Right cardiac atrium (tissue), 5 donors: ENCODE results near the gene DALRD3. TPM values are rescaled to one million over a fixed set of nuclear protein-coding genes. Genes with fewer than 3 reads are reported as not detected.

Experiments
- ATAC-seq, 2 donors: fragments of 200-7000 bp; cut with Tn5 transposase; one replicate each; pipeline versions ENCODE4 v1.8.0 to v1.9.1; 2020; ENCODE audit warnings: moderate library complexity in 2 of 2, mild to moderate bottlenecking in 1 of 2
- DNase-seq, 3 donors: peaks; one replicate each; pipeline ENCODE4 v3.0.0-alpha.2; 2020
- H3K27ac ChIP-seq: one replicate; pipeline ENCODE4 v1.5.1; 2013; ENCODE audit warnings: mild to moderate bottlenecking, low read length, control low read depth, moderate library complexity
- H3K27me3 ChIP-seq: one replicate; pipeline ENCODE4 v1.6.1; 2013; ENCODE audit not compliant: control insufficient read depth, insufficient read depth
- H3K4me1 ChIP-seq: one replicate; pipeline ENCODE4 v1.6.1; 2013; ENCODE audit warnings: low read length; ENCODE audit not compliant: control insufficient read depth, insufficient read depth
- H3K4me3 ChIP-seq: one replicate; pipeline ENCODE4 v1.5.1; 2013; ENCODE audit warnings: low read length, control low read depth
- H3K9me3 ChIP-seq: one replicate; pipeline ENCODE4 v1.6.1; 2013; ENCODE audit warnings: low read length; ENCODE audit not compliant: control insufficient read depth
- WGBS: extraction: QIAGEN DNeasy Blood & Tissue Kit; methylation state at CpG from one replicate; pipeline ENCODE4 v1.1.7; 2013; 5-methylcytosine and 5-hydroxymethylcytosine counted together
- intact Hi-C, 4 donors: fragments of 100-400 bp; cut with DNase I; formaldehyde crosslinking; loops; one replicate each; pipeline versions ENCODE4 v1.11.0 to v1.14.0; 2022 to 2023
- polyA plus RNA-seq: library from polyadenylated mRNA; stranded (reverse); fragments of 200-250 nt; gene quantifications from one replicate; pipeline ENCODE4 v1.2.3, GENCODE V29; 2013
- total RNA-seq, 4 donors: library from RNA; stranded (reverse); fragmentation: NEBNext Ultra II Directional; extraction: Animal tissue kit (Norgen Biotek cat#: 25700); gene quantifications; one replicate each; pipeline ENCODE4 v1.2.1, GENCODE V29; 2021
- donor health status: healthy with polysubstance abuse.
- donor health status: DM: no; HTN: yes; CAD: no.
- donor health status: DM: no; HTN: no; CAD: no.
- donor health status: DM: no; HTN: yes; CAD: no; lungs with severe emphysema.
- donor health status: DM: yes; HTN: yes; CAD: no.

DALRD3 gene
- total and polyA plus RNA-seq, 5 donors: 7.5 to 10.4 (median 9.9) TPM

GRCh38 chr3:49021213-49021812 lies 2.9 kb upstream of the DALRD3 start:
- peak; percentile 88 to 89 for ATAC-seq
- intact Hi-C loops: no loop called here
- no peaks in the 10 kb centered on the region for H3K27me3 ChIP-seq
- H3K27ac ChIP-seq: peak overlapping the region; percentile 90
- H3K9me3 ChIP-seq: no peaks in the 10 kb centered on the region
- peak; percentile 100 for DNase-seq
- peaks cover 8% of the 10 kb centered on the region for H3K4me1 ChIP-seq
- WGBS: under 1% methylated on average over 60 of the region's 60 CpGs
- H3K4me3 ChIP-seq: peak overlapping the region; percentile 56

- Histone ChIP-seq H3K4me1 (peaks cover 8% of the 10 kb centered on the region), H3K27ac (peak overlapping the region; percentile 82), H3K9me3 (no peaks in the 10 kb centered on the region), H3K4me3 (peak overlapping the region; percentile 52), H3K27me3 (no peaks in the 10 kb centered on the region)
- intact Hi-C loops: no loop called here
- WGBS: 1% methylated on average over 51 of the region's 51 CpGs
- DNase-seq (peak in 2 of 3 donors; percentile 64 to 86), ATAC-seq (peak; percentile 0 to 3)
These were observed 2.2 kb upstream of the DALRD3 start for GRCh38 chr3:49020330-49021212.

- DNase-seq: peak in 1 of 3 donors; percentile 43
- no peaks in the 10 kb centered on the region for H3K9me3 ChIP-seq
- intact Hi-C loops: no loop called here
- no peaks in the 10 kb centered on the region for H3K27me3 ChIP-seq
- no peak overlapping the region for H3K4me3 ChIP-seq
- H3K27ac ChIP-seq: peak overlapping the region; percentile 1
- peaks cover 8% of the 10 kb centered on the region for H3K4me1 ChIP-seq
- WGBS: 47% methylated on average over 12 of the region's 12 CpGs
- ATAC-seq: no peak
These were observed 1.6 kb upstream of the DALRD3 start for GRCh38 chr3:49019941-49020329.

GRCh38 chr3:49018707-49019006 lies 277 bp upstream of the DALRD3 start:
- H3K4me3 ChIP-seq: peak overlapping the region; percentile 64
- H3K27ac ChIP-seq: peak overlapping the region; percentile 1
- WGBS: 3% methylated on average over 18 of the region's 18 CpGs
- DNase-seq (no peak), ATAC-seq (no peak)
- H3K9me3 ChIP-seq: no peaks in the 10 kb centered on the region
- intact Hi-C loops: no loop called here
- H3K4me1 ChIP-seq: peaks cover 8% of the 10 kb centered on the region
- no peaks in the 10 kb centered on the region for H3K27me3 ChIP-seq

GRCh38 chr3:49017229-49017970 lies 980 bp downstream of the DALRD3 start:
- H3K9me3 ChIP-seq: no peaks in the 10 kb centered on the region
- no peak overlapping the region for H3K27ac ChIP-seq
- H3K4me3 ChIP-seq: peak overlapping the region; percentile 64
- no peaks in the 10 kb centered on the region for H3K27me3 ChIP-seq
- DNase-seq (no peak), ATAC-seq (no peak)
- WGBS: 10% methylated on average over 23 of the region's 23 CpGs
- H3K4me1 ChIP-seq: peaks cover 8% of the 10 kb centered on the region
- intact Hi-C loops: no loop called here

- no peaks in the 10 kb centered on the region for H3K27me3 ChIP-seq
- DNase-seq (peak in 1 of 3 donors; percentile 16), ATAC-seq (no peak)
- intact Hi-C loops: no loop called here
- H3K27ac ChIP-seq: no peak overlapping the region
- H3K4me1 ChIP-seq: peaks cover 8% of the 10 kb centered on the region
- 90% methylated on average over 6 of the region's 6 CpGs for WGBS
- no peaks in the 10 kb centered on the region for H3K9me3 ChIP-seq
- no peak overlapping the region for H3K4me3 ChIP-seq
These were observed 1.8 kb downstream of the DALRD3 start for GRCh38 chr3:49016414-49017228.

- Histone ChIP-seq H3K27ac (no peak overlapping the region), H3K9me3 (no peaks in the 10 kb centered on the region), H3K4me1 (peaks cover 8% of the 10 kb centered on the region), H3K27me3 (no peaks in the 10 kb centered on the region), H3K4me3 (no peak overlapping the region)
- intact Hi-C loops: no loop called here
- DNase-seq: peak in 1 of 3 donors; percentile 22
- 74% methylated on average over 6 of the region's 6 CpGs for WGBS
- ATAC-seq: no peak
These were observed 2.6 kb downstream of the DALRD3 start for GRCh38 chr3:49015765-49016164.

GRCh38 chr3:49015072-49015471 lies 3.3 kb downstream of the DALRD3 start:
- Histone ChIP-seq H3K27me3 (no peaks in the 10 kb centered on the region), H3K9me3 (no peaks in the 10 kb centered on the region), H3K27ac (no peak overlapping the region), H3K4me3 (no peak overlapping the region), H3K4me1 (peaks cover 7% of the 10 kb centered on the region)
- no peak for ATAC-seq
- peak in 1 of 3 donors; percentile 55 for DNase-seq
- intact Hi-C loops: no loop called here
- 86% methylated on average over 8 of the region's 8 CpGs for WGBS

GRCh38 chr3:49013738-49014660 lies 4.4 kb downstream of the DALRD3 start:
- peak in 1 of 3 donors; percentile 73 for DNase-seq
- Histone ChIP-seq H3K4me1 (peaks cover 5% of the 10 kb centered on the region), H3K27me3 (no peaks in the 10 kb centered on the region), H3K9me3 (no peaks in the 10 kb centered on the region), H3K4me3 (no peak overlapping the region), H3K27ac (no peak overlapping the region)
- WGBS: 85% methylated on average over 24 of the region's 24 CpGs
- intact Hi-C loops: no loop called here
- no peak for ATAC-seq
